SW 1271 (cell line): ENCODE measurements around the gene ZNF608.

ENCODE experiments used
- DNase-seq, 2 experiments: peaks; one replicate each; lab custom pipeline; 2025; lab: John Stamatoyannopoulos, UW

The ZNF608 gene

GRCh38 chr5:124719113-124719967 lies 27.1 kb downstream of the ZNF608 start:
- no peak for DNase-seq

DNA sequence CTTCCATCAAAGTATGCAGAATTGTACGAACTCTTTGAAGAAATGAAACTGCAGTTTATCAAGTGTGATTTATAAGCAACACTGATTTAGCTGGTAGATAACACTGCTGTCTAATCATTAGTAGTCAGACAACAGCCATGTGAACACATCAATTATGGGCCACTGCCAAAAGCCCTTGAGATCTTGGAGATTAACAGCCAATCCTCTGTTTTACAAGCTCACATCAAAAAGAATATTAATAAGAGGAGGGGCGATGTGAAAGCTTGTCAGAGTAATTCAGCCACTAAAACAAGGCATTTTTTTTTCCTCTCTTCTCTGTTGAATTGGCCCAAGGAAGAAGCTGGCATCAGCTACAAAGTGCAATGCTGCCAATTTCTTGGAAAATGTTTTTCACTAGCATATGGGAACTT lies 28.1 kb downstream of the ZNF608 start:
- no peak for DNase-seq

DNA sequence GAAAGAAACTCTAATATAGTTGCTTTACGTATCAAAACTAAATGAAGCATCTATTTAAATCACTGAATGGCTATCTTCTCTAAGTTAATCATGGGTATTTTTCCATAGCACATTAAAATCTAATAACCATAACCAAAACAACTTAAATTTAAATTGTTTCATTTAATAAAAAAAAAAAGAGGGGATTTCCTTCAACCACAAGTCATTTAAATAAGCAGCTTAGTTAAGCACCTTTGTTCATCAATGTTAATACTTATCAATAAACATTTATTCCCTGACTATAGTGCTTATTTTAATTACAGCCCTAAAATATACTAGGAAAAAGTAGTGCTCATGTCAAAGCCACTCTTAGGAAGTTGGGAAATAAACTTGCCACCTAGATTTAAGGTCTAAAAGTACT lies 30.3 kb downstream of the ZNF608 start:
- no peak for DNase-seq

DNA sequence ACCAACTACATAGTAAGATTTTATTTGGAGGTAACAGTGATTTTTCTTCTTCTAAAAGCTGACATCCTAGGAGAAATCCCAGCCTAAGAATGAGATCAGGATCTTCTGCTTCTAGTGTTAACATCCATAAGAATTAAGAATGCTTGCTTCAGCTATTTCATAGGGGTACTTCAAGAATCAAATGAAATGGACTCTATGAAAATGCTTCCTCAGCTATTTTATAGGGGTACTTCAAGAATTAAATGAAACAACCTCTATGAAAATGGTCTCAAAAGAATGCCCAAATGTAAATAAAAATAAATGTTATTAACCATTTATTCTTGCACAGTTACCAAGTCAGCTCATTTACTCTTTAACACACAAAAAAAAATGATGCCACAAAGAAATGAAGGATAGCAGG lies 31.5 kb downstream of the ZNF608 start:
- DNase-seq: no peak

- no peak for DNase-seq
Measured at GRCh38 chr5:124713595-124713994, 32.8 kb downstream of the ZNF608 start.

DNA sequence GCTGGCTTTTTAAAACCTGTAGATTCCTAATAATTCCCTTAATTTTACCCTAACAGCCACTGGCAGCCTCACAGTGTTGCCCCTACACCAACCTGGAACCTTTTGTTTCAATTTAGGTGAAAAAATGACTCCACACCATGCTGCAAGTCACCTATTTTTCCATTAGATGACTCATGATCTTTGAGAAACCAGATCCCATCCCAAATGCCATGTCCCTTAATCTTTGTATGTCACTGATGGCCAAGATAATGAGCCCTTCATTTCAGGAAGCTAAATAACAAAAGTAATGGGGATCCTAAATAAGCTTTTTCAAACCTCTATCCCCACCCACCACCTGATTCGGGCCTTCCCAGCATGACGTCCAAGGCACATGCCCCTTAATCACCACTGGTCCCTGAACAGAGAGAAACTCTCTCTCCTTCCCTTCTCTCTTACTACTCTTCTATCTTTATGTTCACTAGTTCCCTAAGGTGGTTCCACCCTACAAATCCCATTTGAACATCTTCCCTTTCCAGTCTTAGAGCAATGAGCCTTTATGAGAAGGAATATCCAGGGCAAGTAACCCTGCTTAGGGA lies 33.6 kb downstream of the ZNF608 start:
- no peak for DNase-seq

GRCh38 chr5:124708086-124708485 lies 38.4 kb downstream of the ZNF608 start:
- no peak for DNase-seq

DNA sequence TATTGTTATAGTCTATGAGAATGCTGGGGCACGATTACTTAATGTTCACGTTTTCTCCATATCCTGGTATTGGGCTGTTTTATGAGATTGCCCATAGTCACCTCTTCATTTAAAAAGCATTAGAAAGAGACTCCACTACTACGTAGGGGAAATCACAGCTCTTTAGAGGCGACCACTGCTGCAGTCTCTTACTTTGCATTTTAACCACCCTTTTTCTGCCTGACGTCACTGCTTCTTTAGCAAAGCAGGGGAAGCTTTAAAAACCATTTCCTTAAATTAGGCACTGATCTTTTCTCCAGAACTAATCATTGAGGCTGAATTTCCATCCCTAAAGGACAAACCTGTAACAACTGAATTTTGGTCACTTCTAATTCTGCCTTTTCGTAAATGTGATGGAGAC lies 38.9 kb downstream of the ZNF608 start:
- DNase-seq: no peak

- DNase-seq: no peak
Measured at GRCh38 chr5:124706729-124707361, 39.6 kb downstream of the ZNF608 start.

DNA sequence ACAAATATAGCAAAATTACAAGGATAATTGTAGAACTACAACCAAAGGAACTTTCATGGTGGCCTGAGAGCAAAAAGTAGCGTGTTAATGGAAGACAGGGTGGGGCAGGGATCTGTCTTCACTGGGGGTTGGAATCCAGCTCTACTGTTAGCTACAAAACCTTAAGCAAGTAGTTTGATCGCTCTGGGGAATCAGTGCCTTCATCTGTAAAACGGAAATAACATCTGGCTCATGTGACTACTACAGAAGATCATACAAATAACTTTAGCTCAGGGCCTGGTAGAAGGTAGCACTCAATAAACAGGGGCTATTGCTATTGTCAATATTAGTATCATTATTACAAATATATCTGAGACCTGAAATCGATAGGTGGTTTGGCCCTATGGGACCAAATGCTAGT lies 40.4 kb downstream of the ZNF608 start:
- no peak for DNase-seq

- no peak for DNase-seq
Measured at GRCh38 chr5:124705577-124705976, 40.9 kb downstream of the ZNF608 start.

DNA sequence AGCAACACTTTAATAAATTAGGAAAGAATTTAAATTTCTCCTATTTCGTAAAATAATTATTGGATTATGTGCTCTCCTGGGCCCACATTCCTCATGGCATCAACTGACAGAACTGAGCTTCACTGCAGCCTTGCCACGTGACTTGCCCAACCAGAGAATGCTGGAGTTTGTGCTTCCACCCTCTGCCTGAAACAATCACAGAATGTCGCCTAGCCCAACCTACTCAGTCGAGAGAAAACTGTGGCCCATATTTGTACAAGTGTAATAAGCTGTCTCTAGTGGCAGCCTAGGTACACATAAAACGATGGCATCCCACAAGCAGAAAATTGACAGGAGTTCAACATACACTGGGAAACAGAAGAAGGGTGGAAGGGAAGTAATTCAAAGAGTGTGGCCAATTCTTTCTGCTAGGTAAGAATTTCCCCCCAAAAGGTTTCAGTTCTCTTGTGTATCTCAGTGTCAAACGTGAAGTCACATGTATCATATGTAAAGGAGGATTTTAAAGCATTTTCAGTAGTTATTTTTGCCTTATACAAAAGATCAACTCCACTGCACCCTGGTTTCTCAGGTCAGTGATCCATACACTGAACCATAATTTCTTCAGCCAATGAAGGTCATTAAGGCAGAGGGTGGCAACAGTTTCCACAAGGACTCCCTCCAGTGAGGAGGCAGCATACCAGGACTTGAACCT lies 41.7 kb downstream of the ZNF608 start:
- no peak for DNase-seq

DNA sequence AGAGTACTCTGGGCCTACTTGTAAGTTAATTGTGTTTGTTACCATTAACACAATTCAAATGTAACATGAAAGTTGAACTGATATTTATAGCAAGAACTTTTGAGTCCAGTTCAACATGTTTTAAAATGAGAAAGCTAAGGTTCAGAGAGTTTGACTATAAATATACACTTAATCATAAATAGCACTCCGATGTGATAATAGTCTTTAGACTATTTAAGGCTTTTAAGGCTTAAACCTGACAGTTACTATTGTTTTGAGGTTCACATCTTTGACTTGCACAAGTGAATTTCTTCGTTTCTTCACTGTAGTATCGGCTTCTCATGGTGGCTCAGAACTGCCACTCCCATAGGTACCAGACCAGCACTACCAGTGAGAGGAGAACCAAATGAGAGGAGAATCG lies 42.4 kb downstream of the ZNF608 start:
- no peak for DNase-seq

- DNase-seq: no peak
Measured at GRCh38 chr5:124702525-124702924, 43.9 kb downstream of the ZNF608 start.

GRCh38 chr5:124701873-124702425 lies 44.5 kb downstream of the ZNF608 start:
- DNase-seq: no peak

- DNase-seq: no peak
Measured at GRCh38 chr5:124701016-124701415, 45.4 kb downstream of the ZNF608 start.

DNA sequence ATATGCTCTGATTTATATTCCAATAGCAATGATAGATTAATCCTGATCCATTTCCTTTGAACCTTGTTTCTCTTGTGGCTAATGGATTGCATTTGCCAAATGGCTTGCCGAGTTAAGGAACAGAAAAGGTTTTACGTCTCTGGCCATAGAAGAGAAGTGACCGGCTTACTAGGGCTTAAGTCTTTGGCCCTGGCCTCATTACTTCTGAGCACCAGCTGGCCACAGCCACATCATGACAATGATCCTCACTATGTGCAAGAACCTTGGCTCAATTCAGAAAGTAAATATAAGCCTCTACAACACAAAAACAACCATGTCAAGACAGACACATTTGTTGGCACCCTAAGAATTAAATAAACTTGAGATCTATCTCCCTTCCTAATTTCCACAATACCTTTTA lies 46.1 kb downstream of the ZNF608 start:
- DNase-seq: no peak

DNA sequence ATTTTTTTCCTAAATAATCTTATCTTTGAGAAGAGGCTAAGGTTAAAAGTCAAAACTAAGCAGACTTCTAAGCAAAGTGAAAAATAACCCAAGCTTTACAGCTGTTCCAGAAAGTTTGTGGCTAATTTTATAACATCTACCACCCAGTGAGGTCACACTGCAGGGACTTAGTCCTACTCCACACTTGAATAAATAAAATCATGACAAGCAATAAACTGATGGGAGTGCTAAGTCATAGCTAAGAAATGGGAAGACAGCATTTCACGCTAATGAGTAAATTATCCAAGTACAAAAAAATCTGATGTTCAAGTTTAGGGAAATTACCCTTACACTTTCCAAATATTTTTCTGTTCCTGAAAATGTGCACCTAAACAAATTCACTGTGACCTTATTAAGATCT lies 47.7 kb downstream of the ZNF608 start:
- no peak for DNase-seq

GRCh38 chr5:124697933-124698591 lies 48.4 kb downstream of the ZNF608 start:
- DNase-seq: no peak

DNA sequence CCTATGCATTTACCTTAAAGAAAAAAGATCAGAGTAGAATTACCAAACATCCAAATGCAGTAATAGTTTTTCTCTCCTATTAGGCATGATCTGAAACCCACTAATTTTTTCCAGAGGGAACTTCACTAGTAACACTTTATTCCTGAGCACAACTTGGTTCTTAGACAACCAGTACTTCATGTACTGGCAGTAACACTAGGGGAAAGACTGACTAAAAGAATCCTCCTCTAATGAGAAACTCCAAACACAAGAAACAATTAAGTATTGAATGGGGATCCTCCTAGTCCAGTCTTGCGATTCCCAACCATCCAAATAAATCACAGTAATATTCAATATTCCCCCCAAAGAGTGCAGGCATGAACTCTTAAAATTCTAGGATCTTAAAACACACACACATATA lies 48.9 kb downstream of the ZNF608 start:
- no peak for DNase-seq

DNA sequence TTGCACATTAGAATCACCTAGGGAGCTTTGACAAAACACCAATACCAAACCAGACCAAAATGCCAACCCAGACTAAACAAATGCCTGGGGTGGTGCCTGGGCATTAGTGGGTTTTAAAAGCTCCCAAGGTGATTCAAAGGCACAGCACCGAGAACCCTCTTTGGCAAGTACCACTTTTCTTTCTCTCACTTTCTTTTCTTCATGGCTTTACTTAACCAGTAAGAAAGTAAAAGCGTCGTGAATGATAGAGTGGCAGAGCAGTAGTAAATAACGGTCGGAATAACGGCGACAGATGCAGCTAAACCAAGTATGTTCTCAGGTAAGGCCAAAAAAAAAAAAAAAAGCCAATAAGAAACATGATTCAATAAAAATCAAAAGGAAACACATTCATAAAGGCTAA lies 49.5 kb downstream of the ZNF608 start:
- DNase-seq: no peak
